GM12878 (cell line): ENCODE results near the gene MALRD1. TPM values are rescaled to one million over a fixed set of nuclear protein-coding genes. Genes with fewer than 3 reads are reported as not detected.

Source experiments
- ATAC-seq: fragments of 200-7000 bp; cut with Tn5 transposase; 3 replicates; pipeline ENCODE4 v1.9.1; 2020; ENCODE audit warnings: mild to moderate bottlenecking, moderate library complexity
- BruUV-seq: library from RNA; stranded (reverse); fragments of 400-500 nt; replicated peaks from 2 replicates; lab custom pipeline; 2021; lab: Mats Ljungman, UMichigan
- CTCF ChIA-PET: fragments of 300-600 bp; sonication (Branson Sonifier 250); formaldehyde crosslinking; extraction: SDS; loops from one replicate; lab custom pipeline; 2021; ENCODE audit warnings: inconsistent platforms; lab: Yijun Ruan, JAX
- POLR2A ChIA-PET: fragments of 350-600 bp; formaldehyde crosslinking; extraction: SDS; loops from one replicate; lab custom pipeline; 2021; ENCODE audit warnings: inconsistent platforms; lab: Charles Lee
- RAD21 ChIA-PET: fragments of 300-600 bp; sonication (Branson Sonifier 250); formaldehyde crosslinking; loops from one replicate; lab custom pipeline; 2023; ENCODE audit warnings: antibody characterized with exemption; ENCODE audit not compliant: unreplicated experiment; lab: Charles Lee
- SMC1A ChIA-PET: fragments of 300-600 bp; sonication (Branson Sonifier 250); formaldehyde crosslinking; loops from one replicate; lab custom pipeline; 2023; ENCODE audit not compliant: unreplicated experiment, uncharacterized antibody; lab: Charles Lee
- DNase-seq: peaks from one replicate; pipeline ENCODE4 v3.0.0-alpha.2; 2011; ENCODE audit warnings: low read depth, low spot score
- FAIRE-seq: peaks from 3 replicates; lab custom pipeline; 2011; peaks lifted over from hg19 to GRCh38; lab: Jason Lieb, UNC
- H2AFZ ChIP-seq: 2 replicates; pipeline ENCODE4 v1.6.0; 2011; ENCODE audit warnings: low read depth, low read length, control low read depth; ENCODE audit not compliant: control insufficient read depth
- H3K27ac ChIP-seq: 2 replicates; pipeline ENCODE4 v1.5.1; 2011; ENCODE audit warnings: control low read depth; ENCODE audit not compliant: control insufficient read depth, insufficient read depth
- H3K27me3 ChIP-seq, 2 experiments: replicated peaks in 1 of 2; 2 replicates each; pipeline versions ENCODE4 v1.6.0 to v1.6.1; 2011; ENCODE audit warnings: low read length in 1 of 2; ENCODE audit not compliant: control insufficient read depth in 2 of 2, insufficient read depth in 2 of 2
- H3K36me3 ChIP-seq, 2 experiments: 2 replicates each; pipeline ENCODE4 v1.5.1; 2011; ENCODE audit warnings: low read length in 1 of 2; ENCODE audit not compliant: control insufficient read depth in 2 of 2, insufficient read depth in 2 of 2
- H3K4me1 ChIP-seq: 2 replicates; pipeline ENCODE4 v1.6.1; 2011; ENCODE audit warnings: mild to moderate bottlenecking, low read length, moderate library complexity, mixed read lengths; ENCODE audit not compliant: control insufficient read depth, insufficient read depth
- H3K4me2 ChIP-seq: 2 replicates; pipeline ENCODE4 v1.6.0; 2011; ENCODE audit warnings: control low read depth; ENCODE audit not compliant: control insufficient read depth, insufficient read depth
- H3K4me3 ChIP-seq: fragments of 200-600 bp; sonication (generic); 2 replicates; pipeline ENCODE4 v1.5.1; 2016
- H3K79me2 ChIP-seq: 2 replicates; pipeline ENCODE4 v1.6.0; 2011; ENCODE audit warnings: low read length; ENCODE audit not compliant: control insufficient read depth, insufficient read depth
- H3K9ac ChIP-seq: 2 replicates; pipeline ENCODE4 v1.8.0; 2011; ENCODE audit warnings: low read length, control low read depth, mixed read lengths; ENCODE audit not compliant: control insufficient read depth, insufficient read depth
- H3K9me3 ChIP-seq: replicated peaks from 3 replicates; pipeline ENCODE4 v1.5.1; 2011; ENCODE audit warnings: mild to moderate bottlenecking, low read length; ENCODE audit not compliant: control insufficient read depth, insufficient read depth
- H4K20me1 ChIP-seq: 2 replicates; pipeline ENCODE4 v1.6.0; 2011; ENCODE audit not compliant: control insufficient read depth, insufficient read depth
- BMI1 ChIP-seq: fragments of 450-650 bp; IDR thresholded peaks from 2 replicates; pipeline ENCODE4 v1.6.1; 2016; ENCODE audit warnings: mild to moderate bottlenecking, moderate library complexity, borderline replicate concordance
- CBFB ChIP-seq: IDR thresholded peaks from 2 replicates; pipeline ENCODE4 v1.6.1; 2016; ENCODE audit warnings: antibody characterized with exemption, low read depth
- E4F1 ChIP-seq: fragments of 450-650 bp; IDR thresholded peaks from 2 replicates; pipeline ENCODE4 v1.6.1; 2018; ENCODE audit warnings: borderline replicate concordance, mild to moderate bottlenecking; ENCODE audit not compliant: partially characterized antibody
- HDAC2 ChIP-seq: fragments of 200-600 bp; sonication (generic); IDR thresholded peaks from 2 replicates; pipeline ENCODE4 v1.6.1; 2017
- MAX ChIP-seq: IDR thresholded peaks from 2 replicates; pipeline ENCODE4 v1.6.1; 2012; ENCODE audit warnings: low read depth, low read length, improper control_type of control experiment
- NFYB ChIP-seq: IDR thresholded peaks from 2 replicates; pipeline ENCODE4 v1.6.1; 2011; ENCODE audit warnings: low read depth, mild to moderate bottlenecking, low read length, improper control_type of control experiment, moderate library complexity; ENCODE audit not compliant: insufficient read depth
- RAD51 ChIP-seq: fragments of 450-650 bp; IDR thresholded peaks from 2 replicates; pipeline ENCODE4 v1.6.1; 2016; ENCODE audit warnings: moderate library complexity, mild to moderate bottlenecking, inconsistent platforms
- SREBF1 ChIP-seq: IDR thresholded peaks from 2 replicates; pipeline ENCODE4 v1.6.1; 2012; ENCODE audit warnings: mild to moderate bottlenecking, low read length
- WGBS: methylation state at CpG from one replicate; pipeline ENCODE4 v1.1.6; 2016; ENCODE audit warnings: low lambda C conversion rate; ENCODE audit not compliant: insufficient replicate concordance, insufficient coverage; ENCODE audit errors: missing lambda C conversion rate; 5-methylcytosine and 5-hydroxymethylcytosine counted together
- in situ Hi-C: fragments of 300-500 bp; cut with MboI; formaldehyde crosslinking; loops from 9 replicates; pipeline ENCODE4 v1.14.3; 2018; ENCODE audit warnings: mixed read lengths
- intact Hi-C: fragments of 100-400 bp; cut with micrococcal nuclease; formaldehyde crosslinking; loops from one replicate; pipeline ENCODE4 v1.14.2; 2022; ENCODE audit not compliant: unreplicated experiment
- polyA plus RNA-seq, 11 experiments: library from polyadenylated mRNA; depleted of rRNA in 4 of 11; unstranded in 6 of 11; stranded (reverse) in 5 of 11; fragments of >200 nt; fragmentation: Nextera tagmentation in 4 of 11; fragmentation: Illumina TruSeq in 1 of 11; extraction: Ambion mirVana in 4 of 11; extraction: Trizol in 1 of 11; gene quantifications; 1 replicate in 1 of 11; 2 replicates in 10 of 11; pipeline versions ENCODE4 v1.2.1 to v1.2.3, GENCODE V29; 2011 to 2016; ENCODE audit warnings: inconsistent platforms in 2 of 11, missing spikeins in 2 of 11, low read depth in 1 of 11
- total RNA-seq, 4 experiments: library from RNA; depleted of rRNA in 3 of 4; stranded (reverse); fragments of >200 nt in 3 of 4; fragmentation: Illumina TruSeq in 1 of 4; extraction: Trizol in 1 of 4; gene quantifications; 2 replicates each; pipeline versions ENCODE4 v1.2.1 to v1.2.3, GENCODE V29; 2013 to 2021

The MALRD1 gene
- total and polyA plus RNA-seq, 10 of the 15 experiments (the other 5 are each of a cell fraction or from before 2014, with no cell fraction given): 0.12 to 6.6 (median 0.26) TPM; not detected in 2

- H3K9me3 ChIP-seq: no peaks in the 10 kb centered on the region
- H3K4me3 ChIP-seq: no peak overlapping the region
- no peak for DNase-seq
- no peaks in the 10 kb centered on the region for H3K36me3 ChIP-seq
- ChIA-PET SMC1A (interaction anchor here (0.8 to 1.3 kb wide), 2 partner anchors 10 to 22 kb away, joined by 3 read pairs; no protein-coding TSS in a partner anchor), RAD21 (interaction anchor here (1.0 kb wide), 1 partner anchor 17 kb away, joined by 4 read pairs; no protein-coding TSS in a partner anchor), POLR2A (no interaction called here), CTCF (interaction anchor here (0.6 to 1.0 kb wide), 3 partner anchors 21 to 110 kb away, joined by 3 to 4 read pairs (median 3); no protein-coding TSS in a partner anchor)
- H3K4me2 ChIP-seq: no peak overlapping the region
- H3K9ac ChIP-seq: no peak overlapping the region
- TF ChIP-seq RAD51: no peak
- TF ChIP-seq HDAC2: no peak
- no peak for TF ChIP-seq CBFB
- no peak for TF ChIP-seq E4F1
- TF ChIP-seq SREBF1: no peak
- no peak for TF ChIP-seq MAX
- no peak for TF ChIP-seq NFYB
- TF ChIP-seq BMI1: no peak
- no peak overlapping the region for H2AFZ ChIP-seq
- H3K79me2 ChIP-seq: no peaks in the 10 kb centered on the region
- in situ Hi-C loops: no loop called here
- no peak for ATAC-seq
- H3K4me1 ChIP-seq: no peaks in the 10 kb centered on the region
- no TSS peak for BruUV-seq
- H4K20me1 ChIP-seq: no peaks in the 10 kb centered on the region
- no peak overlapping the region for H3K27ac ChIP-seq
- no peak for FAIRE-seq
- no peaks in the 10 kb centered on the region for H3K27me3 ChIP-seq
- 11% methylated on average over 3 of the region's 3 CpGs for WGBS
- intact Hi-C loops: no loop called here
Measured at GRCh38 chr10:19221216-19221615, 172.6 kb downstream of the MALRD1 start.
